SK-N-SH treated with all-trans-retinoic acid at 6 μM for 48 hours (cell line): ENCODE results near the gene AP2A2.

Source experiments
- ATAC-seq: fragments of 200-7000 bp; cut with Tn5 transposase; 3 replicates; pipeline ENCODE4 v1.9.1; 2020; ENCODE audit warnings: mild to moderate bottlenecking, moderate library complexity
- ARNTL ChIP-seq: fragments of 450-650 bp; formaldehyde crosslinking; IDR thresholded peaks from 2 replicates; pipeline ENCODE4 v1.5.0; 2020; ENCODE audit warnings: low read depth, mild to moderate bottlenecking, moderate library complexity, borderline replicate concordance
- BACH2 ChIP-seq: fragments of 250-450 bp; sonication (Bioruptor Pico); IDR thresholded peaks from 2 replicates; pipeline ENCODE4 v1.9.0; 2021; ENCODE audit warnings: mild to moderate bottlenecking, borderline replicate concordance
- CSDC2 ChIP-seq: fragments of 250-450 bp; sonication (Bioruptor Pico); IDR thresholded peaks from 2 replicates; pipeline ENCODE4 v1.5.0; 2020; ENCODE audit warnings: mild to moderate bottlenecking, moderate library complexity
- ESRRG ChIP-seq: fragments of 250-450 bp; sonication (Bioruptor Pico); IDR thresholded peaks from 2 replicates; pipeline ENCODE4 v1.6.1; 2021; ENCODE audit warnings: mild to moderate bottlenecking
- GLIS3 ChIP-seq: fragments of 250-450 bp; sonication (Bioruptor Pico); IDR thresholded peaks from 2 replicates; pipeline ENCODE4 v1.5.0; 2020; ENCODE audit warnings: mild to moderate bottlenecking, moderate library complexity
- ISL1 ChIP-seq: fragments of 250-450 bp; sonication (Bioruptor Pico); IDR thresholded peaks from 2 replicates; pipeline ENCODE4 v2.1.2; 2022; ENCODE audit warnings: mild to moderate bottlenecking, moderate library complexity
- OSR1 ChIP-seq: fragments of 250-450 bp; sonication (Bioruptor Pico); IDR thresholded peaks from 2 replicates; pipeline ENCODE4 v1.8.0; 2022; ENCODE audit warnings: moderate library complexity, mild to moderate bottlenecking, inconsistent platforms
- PATZ1 ChIP-seq: fragments of 250-450 bp; sonication (Bioruptor Pico); IDR thresholded peaks from 2 replicates; pipeline ENCODE4 v1.8.0; 2020; ENCODE audit warnings: mild to moderate bottlenecking, moderate library complexity, borderline replicate concordance
- PPARA ChIP-seq: fragments of 250-450 bp; sonication (Bioruptor Pico); IDR thresholded peaks from 2 replicates; pipeline ENCODE4 v1.5.0; 2020; ENCODE audit warnings: mild to moderate bottlenecking, borderline replicate concordance
- RARB ChIP-seq: fragments of 250-450 bp; sonication (Bioruptor Pico); IDR thresholded peaks from 2 replicates; pipeline ENCODE4 v1.8.0; 2021; ENCODE audit warnings: mild to moderate bottlenecking, moderate library complexity
- SNAI2 ChIP-seq: fragments of 250-450 bp; sonication (Bioruptor Pico); IDR thresholded peaks from 2 replicates; pipeline ENCODE4 v1.5.0; 2020; ENCODE audit warnings: mild to moderate bottlenecking, moderate library complexity
- TSHZ2 ChIP-seq: fragments of 250-450 bp; sonication (Bioruptor Pico); IDR thresholded peaks from 2 replicates; pipeline ENCODE4 v1.5.0; 2020; ENCODE audit warnings: mild to moderate bottlenecking, moderate library complexity
- ZC3H10 ChIP-seq: fragments of 250-450 bp; sonication (Bioruptor Pico); IDR thresholded peaks from 2 replicates; pipeline ENCODE4 v1.5.1; 2021; ENCODE audit warnings: mild to moderate bottlenecking, moderate library complexity
- ZFP3 ChIP-seq: fragments of 250-450 bp; sonication (Bioruptor Pico); IDR thresholded peaks from 2 replicates; pipeline ENCODE4 v1.5.0; 2020; ENCODE audit warnings: mild to moderate bottlenecking, moderate library complexity
- ZFP30 ChIP-seq: fragments of 450-650 bp; formaldehyde crosslinking; IDR thresholded peaks from 2 replicates; pipeline ENCODE4 v1.5.0; 2022; ENCODE audit warnings: mild to moderate bottlenecking, moderate library complexity
- ZNF70 ChIP-seq: fragments of 450-650 bp; formaldehyde crosslinking; IDR thresholded peaks from 2 replicates; pipeline ENCODE4 v1.5.0; 2020; ENCODE audit warnings: mild to moderate bottlenecking, moderate library complexity
- TF ChIP-seq, protein P1 (sequence below): fragments of 250-450 bp; sonication (Bioruptor Pico); IDR thresholded peaks from 2 replicates; pipeline ENCODE4 v1.5.1; 2021; ENCODE audit warnings: mild to moderate bottlenecking, moderate library complexity

The AP2A2 gene

GRCh38 chr11:925496-926301 lies at the start of gene AP2A2:
Gene AP2A2 (plus strand): TSS chr11:925870. CDS start chr11:926022, 152 bp downstream.
- TF ChIP-seq ARNTL (CRISPR knock-in tag): no peak
- peak; percentile 98 for TF ChIP-seq TSHZ2
- peak; percentile 86; the same call in 1 of the 2 replicates for TF ChIP-seq OSR1 (CRISPR knock-in tag)
- TF ChIP-seq PPARA (CRISPR knock-in tag): peak; percentile 85; the same call in 1 of the 2 replicates
- TF ChIP-seq ZFP30: peak; percentile 55; the same call in 1 of the 2 replicates
- peak; percentile 95 for TF ChIP-seq SNAI2
- TF ChIP-seq ESRRG: no peak
- no peak for TF ChIP-seq ISL1 (CRISPR knock-in tag)
- TF ChIP-seq ZC3H10 (CRISPR knock-in tag): peak; percentile 54; the same call in 1 of the 2 replicates
- peak; percentile 88; the same call in 1 of the 2 replicates for TF ChIP-seq BACH2 (CRISPR knock-in tag)
- TF ChIP-seq CSDC2: peak; percentile 98
- TF ChIP-seq ZFP3: peak; percentile 64; the same call in 1 of the 2 replicates
- TF ChIP-seq RARB (CRISPR knock-in tag): no peak
- peak; percentile 76 for ATAC-seq

DNA sequence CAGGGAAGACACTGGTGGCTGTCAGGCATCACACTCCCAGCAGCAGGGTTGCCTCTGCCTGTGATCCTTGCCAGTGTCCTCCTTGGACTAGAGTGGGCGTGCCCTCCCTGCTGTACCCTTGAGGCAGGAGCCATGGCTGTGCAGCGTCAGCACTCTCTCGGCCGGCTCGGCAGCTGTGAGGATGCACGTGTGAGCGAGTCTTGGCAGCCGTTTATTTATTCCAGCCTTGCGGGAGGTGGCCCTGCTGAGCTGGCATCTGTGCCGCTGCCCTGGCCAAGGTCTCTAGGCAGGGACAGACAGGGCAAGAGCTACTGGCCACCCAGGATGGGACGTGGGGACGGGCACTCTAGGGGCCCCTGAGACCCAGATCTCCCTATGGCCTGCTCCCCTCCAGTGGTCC lies 49.1 kb upstream of the AP2A2 start:
- no peak for ATAC-seq
- TF ChIP-seq ZFP30: no peak
- no peak for TF ChIP-seq GLIS3 (CRISPR knock-in tag)
- TF ChIP-seq ZNF70 (CRISPR knock-in tag): no peak
- TF ChIP-seq ISL1 (CRISPR knock-in tag): no peak
- TF ChIP-seq PATZ1: no peak
- TF ChIP-seq, all 23 proteins: peak for 0

DNA sequence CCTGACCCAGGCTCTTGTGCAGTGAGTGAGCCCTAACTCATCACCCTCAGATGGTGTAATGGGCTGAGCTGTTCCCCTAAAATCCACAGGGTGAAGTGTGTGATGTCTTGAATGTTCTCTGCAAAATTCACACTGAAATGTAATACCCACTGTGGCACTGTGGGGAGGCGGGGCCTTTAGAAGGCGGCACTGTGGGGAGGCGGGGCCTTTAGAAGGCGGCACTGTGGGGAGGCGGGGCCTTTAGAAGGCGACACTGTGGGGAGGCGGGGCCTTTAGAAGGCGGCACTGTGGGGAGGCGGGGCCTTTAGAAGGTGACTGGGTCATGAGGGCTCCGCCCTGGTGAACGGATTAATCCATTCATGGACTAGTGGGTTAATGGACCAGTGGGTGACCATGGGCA lies 48.1 kb upstream of the AP2A2 start:
- TF ChIP-seq PATZ1 (no peak), TSHZ2 (no peak), ESRRG (no peak), BACH2 (CRISPR knock-in tag) (no peak)
- TF ChIP-seq, protein P1, sequence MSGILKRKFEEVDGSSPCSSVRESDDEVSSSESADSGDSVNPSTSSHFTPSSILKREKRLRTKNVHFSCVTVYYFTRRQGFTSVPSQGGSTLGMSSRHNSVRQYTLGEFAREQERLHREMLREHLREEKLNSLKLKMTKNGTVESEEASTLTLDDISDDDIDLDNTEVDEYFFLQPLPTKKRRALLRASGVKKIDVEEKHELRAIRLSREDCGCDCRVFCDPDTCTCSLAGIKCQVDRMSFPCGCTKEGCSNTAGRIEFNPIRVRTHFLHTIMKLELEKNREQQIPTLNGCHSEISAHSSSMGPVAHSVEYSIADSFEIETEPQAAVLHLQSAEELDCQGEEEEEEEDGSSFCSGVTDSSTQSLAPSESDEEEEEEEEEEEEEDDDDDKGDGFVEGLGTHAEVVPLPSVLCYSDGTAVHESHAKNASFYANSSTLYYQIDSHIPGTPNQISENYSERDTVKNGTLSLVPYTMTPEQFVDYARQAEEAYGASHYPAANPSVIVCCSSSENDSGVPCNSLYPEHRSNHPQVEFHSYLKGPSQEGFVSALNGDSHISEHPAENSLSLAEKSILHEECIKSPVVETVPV (CRISPR knock-in tag): no peak
- peak; percentile 64 for ATAC-seq
